WTC11 (cell line): Measurements from ENCODE around the gene EFHD1.

Experiments used
- CTCF ChIP-seq: fragments of 200-600 bp; IDR thresholded peaks from 2 replicates; pipeline ENCODE4 v1.8.0; 2022; ENCODE audit warnings: antibody characterized with exemption
- FOXP1 ChIP-seq: sonication (generic); formaldehyde crosslinking; IDR thresholded peaks from 2 replicates; pipeline ENCODE4 v1.8.0; 2022; ENCODE audit warnings: missing genetic modification reagents, mild to moderate bottlenecking, moderate library complexity, borderline replicate concordance
- HMGA2 ChIP-seq: fragments of 250-450 bp; sonication (Bioruptor Pico); IDR thresholded peaks from 2 replicates; pipeline ENCODE4 v1.4.0; 2021; ENCODE audit warnings: mild to moderate bottlenecking, moderate library complexity
- NR2C2 ChIP-seq: sonication (generic); formaldehyde crosslinking; IDR thresholded peaks from 2 replicates; pipeline ENCODE4 v1.8.0; 2022; ENCODE audit warnings: mild to moderate bottlenecking, missing genetic modification reagents
- RELA ChIP-seq: sonication (generic); formaldehyde crosslinking; IDR thresholded peaks from 2 replicates; pipeline ENCODE4 v1.8.1; 2022; ENCODE audit warnings: missing genetic modification reagents, mild to moderate bottlenecking, borderline replicate concordance
- TCF7 ChIP-seq: sonication (generic); formaldehyde crosslinking; IDR thresholded peaks from 2 replicates; pipeline ENCODE4 v1.8.0; 2022; ENCODE audit warnings: mild to moderate bottlenecking, low read depth, missing genetic modification reagents, moderate library complexity
- TF ChIP-seq, protein P1 (sequence below): sonication (generic); formaldehyde crosslinking; IDR thresholded peaks from 2 replicates; pipeline ENCODE4 v1.8.0; 2022; ENCODE audit warnings: mild to moderate bottlenecking, missing genetic modification reagents
- TF ChIP-seq, protein P2 (sequence below): sonication (generic); formaldehyde crosslinking; IDR thresholded peaks from 2 replicates; pipeline ENCODE4 v1.8.1; 2023; ENCODE audit warnings: mild to moderate bottlenecking, moderate library complexity, missing genetic modification reagents
- TF ChIP-seq, protein P3 (sequence below): sonication (generic); formaldehyde crosslinking; IDR thresholded peaks from 2 replicates; pipeline ENCODE4 v1.8.1; 2022; ENCODE audit warnings: mild to moderate bottlenecking, missing genetic modification reagents, moderate library complexity, borderline replicate concordance

GRCh38 chr2:232666051-232666805 is 32.8 kb downstream of the EFHD1 start:
- TF ChIP-seq CTCF, result no peak
- no peak for TF ChIP-seq NR2C2 (CRISPR knock-in tag)
- no peak for TF ChIP-seq HMGA2
- TF ChIP-seq, protein P1, sequence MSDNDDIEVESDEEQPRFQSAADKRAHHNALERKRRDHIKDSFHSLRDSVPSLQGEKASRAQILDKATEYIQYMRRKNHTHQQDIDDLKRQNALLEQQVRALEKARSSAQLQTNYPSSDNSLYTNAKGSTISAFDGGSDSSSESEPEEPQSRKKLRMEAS (CRISPR knock-in tag), result no peak
- no peak for TF ChIP-seq RELA (CRISPR knock-in tag)
- no peak for TF ChIP-seq FOXP1 (CRISPR knock-in tag)
- no peak for TF ChIP-seq TCF7
- TF ChIP-seq, protein P2, sequence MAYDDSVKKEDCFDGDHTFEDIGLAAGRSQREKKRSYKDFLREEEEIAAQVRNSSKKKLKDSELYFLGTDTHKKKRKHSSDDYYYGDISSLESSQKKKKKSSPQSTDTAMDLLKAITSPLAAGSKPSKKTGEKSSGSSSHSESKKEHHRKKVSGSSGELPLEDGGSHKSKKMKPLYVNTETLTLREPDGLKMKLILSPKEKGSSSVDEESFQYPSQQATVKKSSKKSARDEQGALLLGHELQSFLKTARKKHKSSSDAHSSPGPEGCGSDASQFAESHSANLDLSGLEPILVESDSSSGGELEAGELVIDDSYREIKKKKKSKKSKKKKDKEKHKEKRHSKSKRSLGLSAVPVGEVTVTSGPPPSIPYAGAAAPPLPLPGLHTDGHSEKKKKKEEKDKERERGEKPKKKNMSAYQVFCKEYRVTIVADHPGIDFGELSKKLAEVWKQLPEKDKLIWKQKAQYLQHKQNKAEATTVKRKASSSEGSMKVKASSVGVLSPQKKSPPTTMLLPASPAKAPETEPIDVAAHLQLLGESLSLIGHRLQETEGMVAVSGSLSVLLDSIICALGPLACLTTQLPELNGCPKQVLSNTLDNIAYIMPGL (CRISPR knock-in tag), result no peak
- TF ChIP-seq, protein P3, sequence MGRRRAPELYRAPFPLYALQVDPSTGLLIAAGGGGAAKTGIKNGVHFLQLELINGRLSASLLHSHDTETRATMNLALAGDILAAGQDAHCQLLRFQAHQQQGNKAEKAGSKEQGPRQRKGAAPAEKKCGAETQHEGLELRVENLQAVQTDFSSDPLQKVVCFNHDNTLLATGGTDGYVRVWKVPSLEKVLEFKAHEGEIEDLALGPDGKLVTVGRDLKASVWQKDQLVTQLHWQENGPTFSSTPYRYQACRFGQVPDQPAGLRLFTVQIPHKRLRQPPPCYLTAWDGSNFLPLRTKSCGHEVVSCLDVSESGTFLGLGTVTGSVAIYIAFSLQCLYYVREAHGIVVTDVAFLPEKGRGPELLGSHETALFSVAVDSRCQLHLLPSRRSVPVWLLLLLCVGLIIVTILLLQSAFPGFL (CRISPR knock-in tag), result no peak
